Stimulated activated CD4-positive, alpha-beta T cell treated with anti-CD3 and anti-CD28 coated beads, Interleukin-15, amount 100 ng/mL, for 1 hour (primary cell): ENCODE results near the gene RBMS2.

Experiments used
- DNase-seq, 2 donors: peaks; one replicate each; pipeline ENCODE4 v3.0.0-alpha.2; 2020; ENCODE audit warnings: low read depth in 1 of 2, low spot score in 1 of 2

RBMS2 gene

GRCh38 chr12:56578983-56579546 is 57.4 kb downstream of the RBMS2 start:
- DNase-seq: no peak

GRCh38 chr12:56581418-56582145 is 60.0 kb downstream of the RBMS2 start:
- no peak for DNase-seq

DNA sequence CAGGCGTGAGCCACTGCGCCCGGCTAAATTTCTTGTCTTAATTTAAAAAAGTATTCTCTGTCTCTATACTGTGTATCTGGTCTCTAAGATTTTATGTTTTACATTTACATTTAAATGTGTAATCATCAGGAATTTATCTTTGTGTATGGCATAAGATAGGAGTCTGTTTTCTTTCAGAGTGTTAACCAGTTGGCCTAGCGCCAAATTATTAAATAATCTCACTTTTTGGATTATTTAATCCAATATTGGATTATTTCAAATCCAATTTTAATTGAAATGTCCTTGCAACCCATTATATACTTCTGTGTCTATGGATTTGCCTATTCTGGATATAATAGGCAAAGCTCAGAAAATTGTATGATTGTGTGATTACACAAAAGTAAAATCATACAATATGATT is 63.5 kb downstream of the RBMS2 start:
- DNase-seq: no peak

DNA sequence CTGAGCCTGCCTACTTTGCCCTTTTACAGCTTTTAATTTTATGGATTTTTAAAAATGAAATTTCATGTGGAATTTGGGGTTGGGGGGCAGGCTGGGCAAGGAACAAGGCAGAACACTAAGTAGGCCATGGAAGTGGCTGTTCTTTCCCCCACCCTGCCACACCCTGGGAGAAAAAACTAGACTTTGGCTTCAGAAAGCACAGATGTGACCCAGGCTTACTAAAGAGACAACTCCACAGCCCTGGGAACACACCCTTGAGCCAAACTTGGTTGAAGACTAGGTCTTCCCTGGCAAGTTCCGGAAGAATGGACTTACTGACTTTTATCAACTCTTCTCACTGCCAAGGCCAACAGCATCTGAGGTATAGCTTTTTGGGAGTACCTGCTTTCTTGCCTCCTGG is 68.2 kb downstream of the RBMS2 start:
- DNase-seq: no peak

GRCh38 chr12:56590237-56590830 is 68.7 kb downstream of the RBMS2 start:
- DNase-seq: no peak

DNA sequence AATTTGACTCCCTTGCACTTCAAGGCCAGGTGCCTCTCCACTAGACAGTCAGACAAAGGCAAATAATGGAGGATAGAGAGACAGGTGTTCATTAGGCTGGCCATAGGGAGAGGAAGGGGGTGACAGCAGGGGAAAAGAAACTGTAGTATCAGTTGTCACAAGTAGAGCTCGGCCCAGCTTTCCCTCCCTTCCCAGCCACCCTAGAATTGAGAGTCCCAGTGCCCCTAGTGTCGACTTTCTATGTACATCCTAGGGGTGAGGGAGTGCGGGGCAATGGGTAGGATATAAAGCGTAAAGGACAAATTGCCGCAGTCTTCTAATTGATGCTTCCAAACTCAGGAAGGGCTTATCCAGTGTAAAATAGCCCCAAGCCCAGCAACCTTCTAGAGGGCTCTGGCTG is 69.5 kb downstream of the RBMS2 start:
- DNase-seq: no peak

DNA sequence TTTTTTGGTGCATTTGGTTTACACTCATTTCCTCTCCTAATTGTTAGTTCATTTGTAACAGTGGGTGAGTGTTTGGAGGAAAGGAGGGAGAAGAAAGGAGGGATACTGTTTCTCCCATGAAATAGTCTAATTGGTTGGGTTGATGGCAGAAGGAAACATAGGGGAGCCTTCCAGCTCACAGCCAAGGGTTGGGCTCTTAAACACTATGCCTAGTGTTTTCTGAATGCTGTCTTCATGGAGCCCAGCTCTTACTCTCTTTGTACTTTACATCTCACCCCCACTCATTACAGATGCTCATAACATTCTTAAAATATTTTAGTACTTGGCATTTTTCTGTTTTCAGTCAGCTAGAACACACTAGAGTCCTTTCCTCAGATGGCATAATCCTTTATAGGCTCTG is 70.3 kb downstream of the RBMS2 start:
- DNase-seq: no peak

DNA sequence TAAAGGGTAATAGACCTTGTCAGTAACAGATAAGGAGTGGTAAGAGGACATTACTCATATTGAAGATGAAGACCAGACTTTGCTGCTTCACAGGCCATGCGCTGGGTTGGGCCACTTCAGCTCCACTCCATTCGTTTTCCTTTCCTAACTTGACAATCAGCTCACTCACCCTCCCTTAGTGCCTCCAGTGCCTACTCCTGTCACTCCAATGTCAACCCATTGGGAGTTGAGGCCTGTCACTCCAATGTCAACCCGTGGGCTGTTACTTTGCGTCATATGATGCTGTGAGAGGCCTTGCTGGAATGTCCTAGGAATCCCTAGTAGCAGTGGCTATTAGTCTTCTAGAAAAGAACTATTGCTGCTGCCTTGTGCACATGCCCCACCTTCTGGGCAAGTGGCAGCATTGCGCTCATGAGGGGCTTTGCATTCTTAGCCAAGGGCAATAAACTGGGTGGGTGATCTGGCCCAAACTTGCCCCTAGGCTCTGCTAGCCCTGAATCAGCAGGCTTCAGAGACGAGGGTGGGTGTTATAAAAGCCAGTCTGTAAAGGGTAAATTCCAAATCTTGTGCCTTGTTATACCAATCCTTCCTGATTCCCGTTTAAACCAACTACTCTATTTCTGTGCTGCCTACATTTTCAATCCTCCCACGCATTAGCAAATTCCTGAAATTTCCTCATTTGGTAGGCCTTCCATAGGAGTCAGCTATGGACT is 72.4 kb downstream of the RBMS2 start:
- DNase-seq: peak; percentile 27 to 42

DNA sequence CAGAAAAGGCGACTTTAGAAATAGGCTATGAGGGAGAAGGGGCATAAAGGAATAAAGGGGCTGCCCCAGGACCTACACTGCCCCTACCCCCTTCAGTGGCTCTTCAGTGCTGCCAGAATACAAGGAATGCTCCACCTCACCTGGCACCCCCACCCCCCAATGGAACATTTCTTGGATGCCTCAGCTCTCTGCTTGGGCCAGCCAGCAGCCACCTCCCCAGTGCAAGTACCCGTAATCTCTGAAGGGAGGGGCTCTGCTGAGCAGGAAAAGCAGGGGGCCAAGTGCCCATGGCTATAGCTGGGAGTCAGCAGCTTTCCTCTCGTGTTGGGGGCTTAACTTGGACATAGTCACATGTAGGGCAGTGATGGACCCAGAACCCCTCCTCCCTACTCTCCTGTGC is 75.2 kb downstream of the RBMS2 start:
- DNase-seq: no peak

DNA sequence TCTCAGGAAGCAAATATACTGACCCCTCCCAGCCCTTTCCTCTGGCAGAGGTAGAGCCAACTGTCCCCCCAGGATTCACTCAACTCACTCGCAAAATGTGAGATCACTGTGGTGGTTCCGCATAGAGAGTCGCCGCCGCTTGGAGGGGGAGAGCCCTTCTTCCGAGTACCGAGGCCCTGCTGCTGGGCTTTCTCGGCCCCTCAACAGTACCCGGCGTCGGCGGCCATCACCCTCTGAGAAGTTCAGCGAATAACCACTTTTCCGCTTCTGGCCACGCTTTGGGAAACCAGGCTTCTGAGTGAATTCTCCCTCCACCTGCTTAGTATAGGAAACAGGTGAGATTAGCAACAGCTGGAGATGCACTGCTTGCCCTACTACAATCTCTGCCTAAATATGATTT is 77.4 kb downstream of the RBMS2 start:
- DNase-seq: no peak

- no peak for DNase-seq
Observed at GRCh38 chr12:56599797-56600196, 78.2 kb downstream of the RBMS2 start.

- no peak for DNase-seq
Observed at GRCh38 chr12:56600753-56601152, 79.1 kb downstream of the RBMS2 start.

GRCh38 chr12:56601503-56601902 is 79.9 kb downstream of the RBMS2 start:
- DNase-seq: peak in 1 of 2 donors; percentile 9

DNA sequence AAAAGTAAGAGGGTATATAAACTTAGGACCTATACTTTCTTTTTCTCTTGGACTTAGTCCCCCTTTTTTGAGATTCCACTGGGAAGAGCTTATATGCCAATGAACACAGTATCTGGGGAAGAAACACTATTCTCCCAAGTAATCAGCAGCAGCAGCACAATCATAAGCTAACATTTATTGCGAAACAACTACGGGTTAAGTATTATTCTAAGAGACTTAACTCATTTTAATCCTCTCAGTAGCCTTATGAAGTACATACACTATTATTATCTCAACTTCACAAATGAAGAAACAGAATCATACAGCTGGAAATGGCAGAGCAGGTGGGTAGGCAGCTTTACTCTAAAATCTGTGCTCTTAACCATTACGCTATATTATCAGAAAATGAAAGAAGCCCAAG is 80.6 kb downstream of the RBMS2 start:
- no peak for DNase-seq

DNA sequence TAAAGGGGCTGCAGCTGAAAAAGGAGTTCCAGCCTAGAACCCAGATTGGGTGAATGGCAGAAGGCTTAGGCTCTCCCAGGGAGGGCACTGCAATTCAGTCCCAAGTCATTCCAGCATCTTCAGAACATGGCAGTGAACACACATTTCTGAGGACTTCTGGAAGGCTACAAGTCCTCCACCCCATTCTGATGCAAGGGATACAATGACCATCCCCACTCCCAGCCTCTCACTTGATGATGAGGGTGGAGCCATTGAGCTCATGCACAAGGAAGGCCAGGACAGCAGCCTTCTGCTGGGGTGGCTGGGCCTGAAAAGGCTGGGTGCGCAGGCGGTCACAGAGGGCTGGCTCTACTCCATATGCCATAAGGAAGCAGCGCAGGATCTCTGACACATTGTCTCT is 82.7 kb downstream of the RBMS2 start:
- DNase-seq: no peak

- DNase-seq: no peak
Observed at GRCh38 chr12:56614627-56615026, 93.0 kb downstream of the RBMS2 start.

DNA sequence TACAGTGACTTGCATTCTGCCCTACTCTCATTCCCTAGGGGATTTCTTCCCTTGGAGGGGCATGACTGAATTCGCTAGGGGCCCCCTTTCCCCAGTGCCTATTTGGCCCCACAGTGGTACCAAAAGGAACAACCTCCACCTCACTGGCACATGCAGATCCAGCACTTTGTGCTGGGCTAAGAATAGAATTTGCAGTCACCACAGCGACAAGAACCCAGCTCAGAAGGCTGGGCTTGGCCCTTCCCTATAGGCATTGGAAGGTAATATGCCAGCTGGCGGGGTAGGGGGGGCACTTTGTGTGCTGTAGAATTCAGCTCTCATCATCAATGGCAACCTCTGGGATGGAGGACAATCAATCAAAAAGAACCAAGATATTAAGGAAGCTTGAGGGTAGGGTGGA is 94.6 kb downstream of the RBMS2 start:
- no peak for DNase-seq

- DNase-seq: no peak
Observed at GRCh38 chr12:56616925-56617324, 95.3 kb downstream of the RBMS2 start.

DNA sequence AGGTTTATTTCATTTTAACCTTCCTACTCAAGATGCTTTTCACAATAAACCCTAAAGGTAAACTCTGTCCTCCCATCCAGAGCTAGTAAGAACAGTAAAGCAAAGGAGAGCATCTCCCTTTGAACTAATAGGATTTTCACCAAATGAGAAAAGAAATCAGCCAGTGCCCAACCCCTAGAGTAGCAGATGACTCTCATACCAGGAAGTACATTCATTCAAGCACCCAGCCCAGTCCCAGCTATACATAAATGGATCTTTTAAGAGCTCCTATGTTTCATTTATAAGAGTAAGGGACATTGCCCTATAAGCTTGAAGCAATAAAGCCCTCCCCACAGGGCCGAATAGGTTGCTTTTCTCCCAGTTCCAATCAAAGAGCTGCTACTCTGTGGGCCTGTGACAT is 100.9 kb downstream of the RBMS2 start:
- no peak for DNase-seq

DNA sequence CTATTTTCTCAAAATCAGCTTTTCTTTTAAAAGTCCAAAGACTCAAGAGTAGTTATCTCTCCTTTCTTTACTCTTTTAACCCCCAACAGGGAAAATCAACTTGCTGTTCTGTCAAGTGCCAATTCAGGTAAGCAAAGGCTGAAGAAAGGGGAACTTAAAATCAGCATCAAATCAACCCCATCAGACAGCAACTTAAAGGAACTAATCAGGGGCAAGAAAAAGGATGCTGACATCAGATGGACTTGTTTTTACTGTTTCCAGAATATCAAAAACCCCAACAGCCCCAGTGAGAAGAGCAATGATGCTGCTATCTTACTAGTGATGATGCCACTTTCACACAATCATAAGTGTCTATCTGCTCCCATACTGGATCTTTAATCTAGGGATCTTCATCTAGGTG is 105.1 kb downstream of the RBMS2 start:
- no peak for DNase-seq

DNA sequence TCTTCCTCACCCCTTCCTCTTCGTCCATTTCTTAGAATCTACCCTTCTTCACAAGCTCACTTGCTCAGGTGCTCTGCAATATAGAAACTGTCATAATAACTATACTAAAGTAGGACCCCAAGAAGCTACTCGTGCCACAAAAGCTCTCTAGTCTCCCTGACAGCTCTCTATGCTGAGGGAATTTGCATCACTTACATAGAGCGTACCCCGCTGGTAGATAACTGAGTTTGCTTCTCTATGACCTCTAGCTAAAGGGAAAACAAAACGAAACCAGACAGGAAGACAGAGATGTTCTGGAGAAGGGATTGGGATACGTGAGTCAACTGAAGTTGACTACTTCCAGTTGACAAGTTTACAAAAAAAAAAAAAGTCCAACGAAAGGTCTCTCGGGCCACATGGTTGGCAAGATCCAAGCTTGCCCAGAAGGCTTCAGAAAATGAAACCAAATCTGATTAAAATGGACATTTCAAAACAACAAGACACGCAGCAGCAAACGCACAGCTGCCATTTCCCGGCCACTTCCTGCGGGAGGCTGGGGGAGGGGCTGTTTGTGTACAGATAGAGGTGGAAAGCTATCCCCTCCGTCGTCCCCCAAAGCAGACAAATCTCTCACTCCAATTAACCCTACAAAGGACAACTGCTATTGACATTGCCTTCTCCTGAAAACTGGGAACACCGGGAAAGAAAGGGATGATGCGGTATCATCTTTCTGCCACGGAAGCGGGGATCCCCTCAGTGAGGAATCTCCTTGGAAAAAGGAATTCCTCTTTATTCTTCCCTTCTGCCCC is 107.2 kb downstream of the RBMS2 start:
- no peak for DNase-seq
